Myocyte (in vitro differentiated cells): ENCODE measurements around the gene SLC9B2. TPM values are rescaled to one million over a fixed set of nuclear protein-coding genes. Genes with fewer than 3 reads are reported as not detected.
"Not testable (repeated sequence)": the region's sequence is repeated elsewhere in the genome, so short reads cannot be mapped to it uniquely, and the experiment has no call there.

ENCODE experiments used
- DNase-seq: peaks from one replicate; pipeline ENCODE4 v3.0.0-alpha.2; 2012; ENCODE audit warnings: low read depth
- total RNA-seq: library from RNA; depleted of rRNA; stranded (reverse); fragments of >200 nt; gene quantifications from 2 replicates; pipeline ENCODE4 v1.2.3, GENCODE V29; 2014

Gene SLC9B2
- total RNA-seq, 1 donor from 2014 or later, result 9.7 TPM

- peak; percentile 95 for DNase-seq
Measured at GRCh38 chr4:103019308-103020124, 57.0 kb downstream of the SLC9B2 start, which contains the start of gene SLC9B1. TSS of gene SLC9B1 (minus strand) at chr4:103019705. CDS start at chr4:102991711, 27,994 bp downstream.

- DNase-seq, result no peak
Measured at GRCh38 chr4:103018391-103019307, 57.9 kb downstream of the SLC9B2 start.

- DNase-seq, result no peak
Measured at GRCh38 chr4:103012551-103012950, 64.0 kb downstream of the SLC9B2 start.

- DNase-seq, result peak; percentile 34
Measured at GRCh38 chr4:103012060-103012459, 64.5 kb downstream of the SLC9B2 start.

GRCh38 chr4:103011378-103012025 is 65.1 kb downstream of the SLC9B2 start:
- peak; percentile 11 for DNase-seq

GRCh38 chr4:103010804-103011203 is 65.8 kb downstream of the SLC9B2 start:
- DNase-seq, result no peak

GRCh38 chr4:103008875-103009729 is 67.5 kb downstream of the SLC9B2 start:
- DNase-seq, result peak; percentile 76

GRCh38 chr4:103002551-103002950 is 74.0 kb downstream of the SLC9B2 start:
- DNase-seq, result peak; percentile 47

- no peak for DNase-seq
Measured at GRCh38 chr4:102994803-102995202, 81.8 kb downstream of the SLC9B2 start.

- DNase-seq, result not testable (repeated sequence)
Measured at GRCh38 chr4:102993985-102994384, 82.6 kb downstream of the SLC9B2 start.

GRCh38 chr4:102988429-102989020 is 88.0 kb downstream of the SLC9B2 start:
- DNase-seq, result no peak

GRCh38 chr4:102981005-102981404 is 95.6 kb downstream of the SLC9B2 start:
- no peak for DNase-seq

Other genes with a start within 250 kb of the SLC9B2 start
- 447 and 572 TPM in 2 replicates for gene UBE2D3, start 249.2 kb downstream of the SLC9B2 start, total RNA-seq
- 39.0 and 39.5 TPM in 2 replicates for gene CISD2, start 207.8 kb downstream of the SLC9B2 start, total RNA-seq
- 1.1 and 2.4 TPM in 2 replicates for gene SLC9B1, start 57.1 kb downstream of the SLC9B2 start, total RNA-seq
- gene BDH2, start 23.1 kb upstream of the SLC9B2 start, total RNA-seq, result 52.0 and 69.8 TPM in 2 replicates
- 1.5 and 2.9 TPM in 2 replicates for gene CENPE, start 121.6 kb upstream of the SLC9B2 start, total RNA-seq